Astrocyte of the cerebellum (primary cell): ENCODE data around the gene DIP2B.
"Not testable (repeated sequence)": the region's sequence is repeated elsewhere in the genome, so short reads cannot be mapped to it uniquely, and the experiment has no call there.

ENCODE experiments used
- DNase-seq: peaks from one replicate; pipeline ENCODE4 v3.0.0-alpha.2; 2011; ENCODE audit warnings: low read depth
- H3K4me3 ChIP-seq: 2 replicates; pipeline ENCODE4 v1.5.1; 2011; ENCODE audit warnings: mild to moderate bottlenecking, low read depth, low read length, moderate library complexity
- CTCF ChIP-seq: IDR thresholded peaks from 2 replicates; pipeline ENCODE4 v1.5.1; 2012; ENCODE audit warnings: low read length, low read depth, moderate library complexity, mild to moderate bottlenecking; ENCODE audit errors: missing control alignments
- in situ Hi-C: cut with HindIII; loops from 2 replicates; pipeline ENCODE4 v1.10.0; 2017; ENCODE audit warnings: low sequenced_read_pairs

DIP2B gene

GRCh38 chr12:50537538-50537919 is 32.7 kb downstream of the DIP2B start:
- H3K4me3 ChIP-seq: no peak overlapping the region
- no peak for TF ChIP-seq CTCF
- DNase-seq: no peak
- in situ Hi-C loops: no loop called here

GRCh38 chr12:50538182-50538581 is 33.4 kb downstream of the DIP2B start:
- in situ Hi-C loops: no loop called here
- H3K4me3 ChIP-seq: no peak overlapping the region
- TF ChIP-seq CTCF: no peak
- no peak for DNase-seq

- in situ Hi-C loops: loop anchor here (5.0 kb wide), 1 partner anchor 46 kb away; no protein-coding TSS in a partner anchor
- no peak for TF ChIP-seq CTCF
- no peak for DNase-seq
- no peak overlapping the region for H3K4me3 ChIP-seq
Measured at GRCh38 chr12:50541139-50541538, 36.4 kb downstream of the DIP2B start.

GRCh38 chr12:50542448-50542847 is 37.7 kb downstream of the DIP2B start:
- no peak overlapping the region for H3K4me3 ChIP-seq
- TF ChIP-seq CTCF: no peak
- in situ Hi-C loops: loop anchor here (5.0 kb wide), 1 partner anchor 45 kb away; no protein-coding TSS in a partner anchor
- no peak for DNase-seq

- DNase-seq, H3K4me3 ChIP-seq: not testable (repeated sequence)
- in situ Hi-C loops: loop anchor here (5.0 kb wide), 1 partner anchor 44 kb away; no protein-coding TSS in a partner anchor
Measured at GRCh38 chr12:50543188-50543587, 38.4 kb downstream of the DIP2B start.

GRCh38 chr12:50545213-50545612 is 40.4 kb downstream of the DIP2B start:
- no peak for DNase-seq
- in situ Hi-C loops: no loop called here
- TF ChIP-seq CTCF: no peak
- H3K4me3 ChIP-seq: no peak overlapping the region

GRCh38 chr12:50545786-50546185 is 41.0 kb downstream of the DIP2B start:
- in situ Hi-C loops: no loop called here
- TF ChIP-seq CTCF: no peak

More at GRCh38 chr12:50545786-50546185, 41.0 kb downstream of the DIP2B start:
- no peak for DNase-seq
- H3K4me3 ChIP-seq: no peak overlapping the region
